HL-60/S4 treated with phorbol 12-myristate 13-acetate at 8.2 ng/mL for 4 days and 3 days (cell line): ENCODE data around the gene SH3RF3.
"Not testable (repeated sequence)": the region's sequence is repeated elsewhere in the genome, so short reads cannot be mapped to it uniquely, and the experiment has no call there.

Source experiments
- in situ Hi-C: fragments of 300-500 bp; cut with MboI; formaldehyde crosslinking; loops from 2 replicates; pipeline ENCODE4 v1.15.0; 2022; ENCODE audit warnings: low sequenced_read_pairs

Gene SH3RF3

DNA sequence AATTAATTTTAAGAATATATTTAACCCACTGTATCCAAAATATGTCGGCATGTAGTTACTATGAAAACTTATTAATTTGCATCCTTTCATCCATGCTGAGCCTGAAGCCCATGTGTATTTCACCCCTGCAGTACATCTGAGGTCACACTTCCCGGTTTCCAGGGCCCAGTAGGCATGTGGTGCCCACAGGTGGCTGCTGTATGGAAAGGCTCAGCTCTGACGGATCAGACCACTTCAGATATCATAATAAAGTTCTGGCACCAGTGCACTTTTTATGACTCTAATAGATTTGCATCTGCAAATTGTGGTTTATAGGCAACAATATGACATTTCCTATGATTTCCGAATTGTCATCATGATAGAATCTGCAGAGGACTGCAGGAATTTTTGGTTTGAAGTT, 22.5 kb downstream of the SH3RF3 start:
- in situ Hi-C loops, result no loop called here

DNA sequence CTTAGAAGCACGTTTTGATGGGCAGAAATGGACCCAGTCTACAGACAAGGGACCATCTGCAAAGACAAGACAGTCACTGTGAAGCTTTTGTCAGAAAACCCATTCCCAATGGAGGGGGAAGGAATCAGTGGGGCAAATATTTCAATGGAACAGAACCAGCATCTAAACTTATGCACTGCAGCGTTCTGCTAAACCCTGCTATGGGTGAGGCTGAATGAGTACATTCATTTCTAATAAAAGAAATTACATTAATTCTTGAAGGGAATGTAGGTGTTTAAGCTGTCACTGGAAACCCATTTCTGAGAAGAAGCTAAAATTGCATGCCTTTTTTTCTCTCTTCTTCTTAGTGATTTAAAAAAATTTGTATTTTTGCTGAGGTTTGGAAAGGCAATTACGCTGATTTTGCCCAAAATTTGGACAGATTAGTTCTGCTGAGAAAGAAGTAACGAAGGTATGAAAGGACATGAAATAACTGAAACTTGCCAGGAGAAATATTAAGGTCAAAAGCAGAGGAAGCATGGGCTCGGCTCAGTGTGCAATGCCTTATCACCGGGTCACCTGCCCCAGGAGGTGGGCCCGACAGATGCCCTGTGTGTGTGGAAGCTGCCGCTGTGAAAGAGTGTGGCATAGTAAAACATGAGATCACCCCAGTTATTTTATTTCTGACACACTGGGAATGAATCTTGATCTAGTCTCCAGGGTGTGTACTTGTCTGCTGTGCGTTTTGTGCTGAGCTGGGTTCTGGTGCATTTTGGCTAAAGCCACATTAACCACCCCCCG, 24.2 kb downstream of the SH3RF3 start:
- in situ Hi-C loops, result no loop called here

DNA sequence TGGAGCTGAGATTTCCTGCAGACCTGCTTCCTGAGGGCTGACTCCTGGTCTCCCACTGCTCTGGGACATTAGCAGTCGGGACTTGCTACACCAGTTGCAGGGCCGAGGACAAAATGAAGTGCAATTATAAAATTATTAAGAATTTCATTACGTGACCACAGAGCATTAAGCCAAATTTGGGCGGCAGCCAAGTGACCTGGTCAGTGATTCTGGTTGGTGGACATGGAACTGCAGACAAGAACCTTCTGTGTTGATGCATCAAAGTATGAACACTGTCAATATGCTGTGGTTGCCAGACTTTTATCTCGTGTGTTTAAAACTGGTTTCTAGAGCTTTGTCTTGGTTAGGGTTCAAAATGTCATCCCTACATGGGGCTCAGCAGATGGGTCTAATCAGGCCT, 24.8 kb downstream of the SH3RF3 start:
- in situ Hi-C loops, result no loop called here

DNA sequence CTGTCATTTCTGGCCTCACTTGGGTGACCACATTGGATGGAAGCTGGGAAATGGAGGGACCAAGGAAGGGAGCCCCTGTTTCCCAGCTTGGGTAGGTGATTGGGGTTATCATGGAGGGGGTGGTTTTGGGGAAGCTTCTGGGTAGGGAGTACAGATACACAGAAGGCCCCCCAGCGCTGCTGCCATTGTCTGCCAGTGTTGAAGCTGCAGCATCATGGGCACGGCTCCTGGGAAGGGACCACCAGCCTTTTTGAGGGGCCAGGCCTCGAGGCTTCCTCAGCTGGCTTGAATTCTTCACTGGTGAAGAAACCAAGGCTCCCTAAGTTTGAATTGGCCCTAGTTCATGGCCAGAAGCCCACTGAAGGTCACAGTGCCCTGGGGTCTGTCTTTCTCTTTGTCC, 25.2 kb downstream of the SH3RF3 start:
- in situ Hi-C loops, result no loop called here

DNA sequence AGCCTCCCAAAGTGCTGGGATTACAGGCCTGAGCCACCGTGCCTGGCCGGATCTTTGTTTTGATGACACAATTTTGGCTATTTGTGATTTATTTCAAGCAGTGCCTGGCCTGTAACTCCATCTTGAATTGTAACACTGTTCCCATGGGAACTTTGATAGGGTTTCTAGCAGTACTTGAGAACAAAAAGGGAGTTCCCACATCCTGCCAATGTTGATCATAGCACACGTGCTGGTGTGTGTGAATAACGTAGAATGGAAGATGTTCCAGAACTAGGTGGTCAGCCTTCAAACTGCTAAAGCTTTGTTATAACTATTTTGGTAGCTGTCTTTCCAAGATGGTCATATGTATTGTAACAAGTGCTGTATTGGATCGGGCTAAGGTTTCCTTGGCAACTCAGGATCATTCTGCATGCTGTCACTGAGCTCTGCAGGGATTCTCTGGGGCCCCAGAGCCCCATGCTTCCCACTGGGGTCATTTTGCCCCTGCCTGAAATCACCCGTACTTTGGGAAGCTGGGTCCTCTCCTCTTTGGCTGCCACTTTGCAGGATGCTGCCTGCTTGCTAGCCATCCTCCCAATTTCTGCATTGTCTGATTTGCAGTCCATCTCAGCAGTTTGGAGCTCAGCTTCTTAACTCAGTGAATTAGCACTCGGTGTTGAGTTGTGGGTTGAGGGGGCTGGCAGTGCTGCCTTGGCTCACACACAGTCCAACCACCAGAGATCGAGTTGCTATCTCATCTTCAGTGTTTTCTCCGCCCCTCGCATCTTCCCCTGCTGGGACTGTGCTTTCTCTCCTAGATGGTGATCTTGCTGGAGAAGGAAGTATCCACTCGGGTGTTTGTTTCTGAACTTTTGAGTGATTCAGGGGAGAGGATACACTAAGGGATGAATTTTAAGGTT, 26.8 kb downstream of the SH3RF3 start:
- in situ Hi-C loops, result no loop called here

DNA sequence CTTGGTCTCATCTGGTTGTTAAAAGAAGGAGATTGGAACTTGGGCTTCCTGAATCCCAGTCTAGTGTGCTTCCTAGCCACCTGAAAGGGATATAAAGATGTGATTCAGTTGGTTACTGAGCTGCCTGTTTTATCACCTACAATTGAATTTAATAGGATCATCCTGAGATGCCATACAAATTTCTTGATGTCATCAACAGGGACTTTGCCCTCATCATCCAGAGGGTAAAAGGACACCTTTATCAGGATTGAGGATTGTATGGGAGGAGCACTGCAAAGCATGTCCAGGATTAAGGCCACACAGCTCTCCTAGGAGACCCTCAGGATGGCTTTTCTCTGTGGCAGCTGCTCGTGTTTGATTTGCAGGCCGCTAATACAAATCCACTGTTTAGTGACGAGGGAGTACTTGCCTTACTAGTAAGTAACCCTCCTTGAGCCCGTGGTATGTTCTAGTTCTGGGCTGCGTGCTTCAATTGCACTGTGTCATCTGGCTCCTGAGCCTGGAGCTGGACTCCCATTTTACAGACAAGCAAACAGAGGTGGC, 28.6 kb downstream of the SH3RF3 start:
- in situ Hi-C loops, result no loop called here

DNA sequence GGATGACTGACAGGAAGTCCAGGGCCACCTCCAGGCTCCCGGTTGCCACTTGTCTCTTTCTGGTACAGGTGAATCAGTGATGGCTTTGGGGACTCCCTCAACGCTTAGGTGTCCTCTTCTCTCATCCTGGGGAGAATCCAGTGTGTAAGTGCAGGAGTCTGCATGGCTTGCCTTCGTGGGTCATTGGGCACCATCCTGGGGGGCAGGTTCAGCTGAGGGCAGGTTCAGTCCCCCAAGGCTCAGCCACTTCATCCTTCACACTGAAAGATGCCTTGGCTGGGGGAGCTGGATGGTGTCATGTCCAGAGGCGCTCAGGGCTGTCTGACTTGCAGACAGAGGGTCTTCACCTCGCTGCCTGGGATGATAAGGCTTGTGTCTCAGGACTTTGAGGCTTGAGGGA, 29.2 kb downstream of the SH3RF3 start:
- in situ Hi-C loops, result no loop called here

DNA sequence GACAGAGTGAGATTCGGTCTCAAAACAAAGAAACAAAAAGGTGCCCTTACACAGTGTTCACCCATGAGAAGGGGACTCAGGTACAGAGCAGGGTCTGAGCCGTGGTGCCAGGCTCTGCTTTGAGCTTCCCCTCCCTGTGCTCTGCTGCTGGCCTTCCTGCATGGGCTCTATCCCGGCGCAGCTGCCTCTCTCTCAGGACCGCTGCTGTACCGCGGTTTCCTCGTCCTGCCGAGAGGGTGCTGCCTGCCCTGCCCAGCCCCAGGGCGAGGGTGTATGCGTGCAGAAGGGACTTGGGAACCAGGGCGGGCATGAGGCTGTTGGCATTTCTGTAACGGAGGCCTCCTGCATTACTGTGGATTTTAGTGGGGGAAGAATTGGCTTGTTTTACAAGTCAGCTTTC, 30.1 kb downstream of the SH3RF3 start:
- in situ Hi-C loops, result no loop called here

DNA sequence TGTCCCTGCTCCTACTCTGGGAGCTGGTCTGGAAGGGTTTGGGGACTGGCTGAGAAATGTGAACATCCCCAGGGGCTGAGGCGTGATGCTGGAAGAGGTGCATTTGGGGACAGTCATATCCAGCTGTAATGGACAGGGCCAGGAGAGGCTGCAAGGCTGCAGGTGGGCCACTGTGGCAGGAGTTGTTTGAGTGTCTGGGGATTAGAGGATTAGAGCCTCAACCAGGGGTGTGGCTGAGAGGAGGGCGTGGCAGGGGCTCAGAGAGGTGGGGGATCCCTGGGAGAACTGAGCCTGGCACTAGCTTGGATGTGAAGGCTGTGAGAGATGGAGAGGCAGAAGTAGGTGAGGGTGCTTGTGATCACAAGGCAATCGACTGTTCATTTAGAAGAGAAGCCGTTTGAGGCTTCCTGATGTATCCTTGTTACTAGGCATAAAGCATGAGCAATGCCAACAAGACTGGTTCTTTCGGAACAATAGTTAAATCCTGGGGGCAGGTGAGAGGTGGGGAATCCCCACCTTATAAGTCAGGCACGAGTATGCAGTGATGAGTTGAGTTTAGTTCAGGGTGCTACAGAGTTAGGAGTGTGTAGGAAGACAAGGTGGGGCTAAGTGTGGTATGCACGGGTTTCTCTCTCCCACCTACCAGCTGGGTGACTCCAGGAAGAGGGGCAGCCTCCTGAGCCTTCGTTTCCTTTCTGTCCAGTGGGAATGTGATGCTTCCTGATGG, 31.9 kb downstream of the SH3RF3 start:
- in situ Hi-C loops, result no loop called here

DNA sequence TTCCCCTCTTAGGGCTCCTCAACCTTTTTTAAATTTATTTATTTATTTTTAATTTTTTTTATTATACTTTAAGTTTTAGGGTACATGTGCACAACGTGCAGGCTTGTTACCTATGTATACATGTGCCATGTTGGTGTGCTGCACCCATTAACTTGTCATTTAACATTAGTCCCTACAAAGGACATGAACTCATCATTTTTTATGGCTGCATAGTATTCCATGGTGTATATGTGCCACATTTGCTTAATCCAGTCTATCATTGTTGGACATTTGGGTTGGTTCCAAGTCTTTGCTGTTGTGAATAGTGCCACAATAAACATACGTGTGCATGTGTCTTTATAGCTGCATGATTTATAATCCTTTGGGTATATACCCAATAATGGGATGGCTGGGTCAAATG, 33.4 kb downstream of the SH3RF3 start:
- in situ Hi-C loops, result not testable (repeated sequence)

DNA sequence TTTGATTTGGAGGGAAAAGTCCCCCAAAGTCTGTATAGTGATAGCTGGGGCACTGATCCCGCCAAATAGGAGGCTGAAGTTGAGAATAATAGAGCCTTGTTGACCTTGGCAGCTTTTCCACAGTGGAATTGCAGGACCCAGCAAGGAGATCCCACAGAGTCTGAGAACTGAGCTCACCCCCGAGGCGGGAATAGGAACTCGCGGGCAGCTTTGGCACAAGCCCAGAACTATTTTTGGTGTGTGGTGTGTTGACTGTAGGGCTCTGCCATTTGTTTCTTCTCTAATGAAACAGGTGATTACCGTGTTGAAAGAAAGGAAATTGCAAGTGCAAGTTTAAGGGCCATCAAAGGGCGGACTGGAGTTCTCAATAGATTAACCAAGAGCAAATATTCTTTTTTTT, 34.0 kb downstream of the SH3RF3 start:
- in situ Hi-C loops, result no loop called here

DNA sequence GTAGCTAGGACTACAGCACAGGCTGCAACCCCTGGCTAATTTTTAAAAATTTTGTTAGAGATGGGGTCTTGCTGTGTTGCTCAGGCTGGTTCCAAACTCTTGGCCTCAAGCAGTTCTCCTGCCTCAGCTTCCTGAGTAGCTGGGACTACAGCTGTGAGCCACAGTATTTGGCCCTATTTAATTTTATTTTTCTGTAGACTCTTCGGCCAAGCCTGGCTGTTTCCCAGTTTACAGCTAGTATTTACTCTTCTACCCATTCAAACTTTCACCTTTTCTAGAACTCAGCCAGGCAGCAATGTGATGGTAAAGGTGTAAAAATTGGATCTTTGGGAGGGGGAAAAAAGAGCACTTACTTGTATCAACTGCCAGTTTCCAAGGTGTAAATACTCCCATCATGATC, 35.3 kb downstream of the SH3RF3 start:
- in situ Hi-C loops, result no loop called here

DNA sequence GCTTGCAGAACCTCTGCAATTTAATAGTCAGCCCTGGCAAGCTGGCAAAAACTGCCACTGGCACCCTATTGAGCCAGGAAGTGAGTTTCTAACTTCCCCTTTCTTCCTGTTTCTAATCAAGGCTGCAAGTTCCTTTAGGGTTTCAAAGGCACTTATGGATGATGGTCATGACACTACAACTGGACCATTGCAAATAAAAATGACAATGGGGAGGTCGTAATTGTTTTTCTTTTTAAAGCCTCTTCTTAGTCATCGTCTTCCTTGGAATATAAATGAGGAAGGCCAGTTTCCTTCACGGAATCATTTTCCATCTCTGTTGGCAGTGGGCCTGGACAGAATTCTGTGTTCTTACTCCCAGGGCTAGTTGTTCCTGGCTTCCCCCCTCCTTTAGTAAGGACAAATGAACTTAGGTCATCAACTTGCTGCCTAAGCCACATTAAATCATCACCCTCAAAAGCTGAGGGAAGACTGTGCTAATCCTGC, 35.8 kb downstream of the SH3RF3 start:
- in situ Hi-C loops, result no loop called here

DNA sequence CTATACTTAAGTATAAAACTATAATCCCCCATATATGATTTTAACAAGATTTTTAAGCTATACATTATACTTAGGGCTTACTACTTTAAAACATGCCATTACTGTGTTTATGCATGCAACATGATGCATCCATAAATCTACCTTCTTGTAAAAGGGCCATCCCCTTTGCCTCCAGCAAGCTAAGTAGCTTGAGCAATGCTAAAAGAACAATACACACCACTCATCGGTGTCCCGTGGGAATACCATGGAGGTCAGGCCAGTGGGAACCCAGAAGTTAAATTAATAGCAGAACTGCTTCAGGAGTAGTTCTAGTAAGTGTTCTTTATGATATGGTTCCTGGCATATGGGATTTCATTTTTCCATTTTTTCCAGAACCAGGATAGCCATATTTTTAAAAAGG, 37.8 kb downstream of the SH3RF3 start:
- in situ Hi-C loops, result no loop called here

DNA sequence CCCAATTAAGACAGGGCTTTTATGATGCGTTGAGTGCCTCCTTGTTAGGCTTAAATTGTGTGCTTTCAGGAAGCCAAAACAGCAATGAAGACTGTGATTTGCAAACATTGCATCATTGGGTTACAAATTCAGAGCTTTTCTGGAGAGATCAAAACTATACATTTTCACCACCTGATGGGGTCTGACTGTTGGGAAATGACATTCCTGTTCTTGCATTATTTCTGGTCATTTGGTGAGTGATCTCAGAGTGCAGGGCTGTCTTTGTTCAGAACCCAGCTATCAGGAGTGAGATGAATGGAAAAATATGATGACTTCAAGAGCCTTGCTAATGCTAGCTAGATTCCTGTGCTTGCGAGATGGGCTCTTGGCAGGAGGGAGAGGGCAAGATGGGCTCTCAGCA, 39.1 kb downstream of the SH3RF3 start:
- in situ Hi-C loops, result no loop called here

DNA sequence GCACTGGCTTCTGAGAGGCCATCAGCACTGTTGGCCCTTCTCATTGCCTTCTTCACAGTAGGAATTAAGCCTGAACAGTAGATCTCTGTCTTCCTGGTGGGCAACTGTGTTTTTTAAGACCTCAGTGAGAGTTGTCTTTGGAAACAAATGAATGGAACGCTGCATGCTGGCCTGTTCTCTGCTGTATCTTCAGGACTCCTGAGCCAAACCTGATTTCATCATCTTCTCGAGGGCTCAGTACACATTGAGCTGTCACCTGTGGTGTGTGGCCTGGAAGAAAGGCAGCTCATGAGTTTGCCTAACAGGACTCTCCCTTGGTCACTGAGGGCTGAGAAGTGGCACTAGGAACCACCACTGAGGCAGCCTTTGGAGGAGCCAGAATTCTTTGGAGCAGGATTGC, 39.7 kb downstream of the SH3RF3 start:
- in situ Hi-C loops, result no loop called here

DNA sequence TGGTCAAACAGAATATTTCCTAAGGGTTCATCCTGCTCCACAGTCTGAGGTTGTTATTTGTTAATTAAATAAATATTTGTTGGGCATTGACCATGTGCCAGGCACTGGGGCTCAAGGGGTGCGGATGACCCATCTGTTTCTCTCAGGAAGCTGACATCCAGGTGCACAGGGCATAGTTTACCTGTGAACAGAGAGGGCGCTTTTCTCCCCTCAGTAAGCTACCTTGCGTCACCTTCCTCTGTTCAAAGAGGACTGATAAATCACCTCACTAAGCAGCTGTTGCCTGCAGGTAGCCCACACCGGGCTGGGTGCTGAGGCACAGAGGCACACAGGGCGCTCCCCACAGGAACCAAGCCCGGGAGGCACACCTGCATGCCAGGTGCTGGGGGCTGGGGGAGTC, 41.6 kb downstream of the SH3RF3 start:
- in situ Hi-C loops, result no loop called here

DNA sequence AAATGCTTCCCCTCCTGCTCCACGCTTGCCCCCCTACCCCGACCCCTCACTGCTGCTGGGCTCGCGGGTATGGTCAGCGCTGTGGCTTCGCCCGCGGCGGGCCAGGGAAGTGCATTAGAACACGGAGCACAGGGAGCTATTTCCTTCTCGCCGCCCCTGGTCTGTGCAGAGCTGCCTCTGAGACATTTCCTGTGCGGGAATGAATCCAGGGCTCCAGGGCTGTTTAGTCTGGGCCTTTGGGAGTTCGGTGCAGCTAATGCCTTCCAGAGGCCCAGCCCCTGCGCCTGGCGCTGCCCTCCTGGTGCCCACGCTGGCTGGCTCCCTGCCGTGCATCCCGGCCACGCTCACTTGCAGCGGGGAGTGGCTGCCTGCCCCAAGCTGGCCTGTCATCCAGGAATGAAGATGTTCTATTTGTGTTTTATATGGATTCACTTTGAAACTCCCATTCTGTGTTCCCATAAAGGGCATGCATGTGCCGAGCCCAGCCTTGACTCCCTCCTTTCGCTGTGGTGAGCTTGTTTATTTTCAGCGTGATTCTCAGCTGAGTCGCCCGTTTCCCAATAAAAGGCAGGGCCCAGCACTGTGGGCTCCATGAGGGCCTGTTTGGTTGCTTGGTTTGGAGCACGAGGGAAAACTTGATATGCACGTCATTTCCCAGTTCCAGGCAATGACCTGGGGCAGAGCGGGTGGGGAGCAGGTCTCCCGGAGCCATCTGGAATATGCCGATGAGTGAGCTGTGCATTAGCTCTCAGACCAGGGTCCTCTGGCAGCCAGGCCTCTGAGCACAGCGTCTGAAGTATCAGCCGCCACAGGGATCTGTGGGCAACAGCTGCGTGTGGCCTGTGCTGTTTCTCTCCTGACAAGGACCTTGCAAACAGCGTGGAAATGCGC, 42.7 kb downstream of the SH3RF3 start:
- in situ Hi-C loops, result no loop called here

DNA sequence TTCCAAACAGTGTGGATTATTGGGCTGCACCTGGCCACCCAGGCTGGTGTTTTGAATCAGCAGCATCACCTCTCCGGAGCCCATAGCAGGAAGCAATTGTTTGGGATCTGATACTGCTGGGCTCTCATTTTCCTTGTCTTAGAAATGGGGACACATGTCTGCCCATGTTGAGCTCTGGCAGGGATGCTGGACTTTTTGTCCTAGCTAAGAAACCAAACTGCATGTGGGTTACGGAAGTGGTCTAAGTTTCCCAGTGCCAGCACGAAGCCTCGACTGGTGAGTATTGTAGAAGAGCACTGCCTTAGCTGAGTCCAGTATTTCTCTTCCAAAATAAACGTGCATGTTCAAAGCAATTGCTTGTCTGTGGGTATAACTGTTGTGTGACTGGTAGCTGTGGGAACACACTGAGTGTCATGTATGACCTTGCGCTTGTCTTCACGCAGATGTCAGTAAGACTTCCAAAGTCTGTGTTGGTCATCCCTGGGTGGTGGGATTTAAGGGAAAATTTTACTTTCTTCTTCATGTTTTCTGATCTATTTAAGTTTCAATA, 43.6 kb downstream of the SH3RF3 start:
- in situ Hi-C loops, result no loop called here
